ENCODE data around the gene GLYATL1B.
"Not testable (repeated sequence)": the region's sequence is repeated elsewhere in the genome, so short reads cannot be mapped to it uniquely, and the experiment has no call there.

The GLYATL1B gene

DNA sequence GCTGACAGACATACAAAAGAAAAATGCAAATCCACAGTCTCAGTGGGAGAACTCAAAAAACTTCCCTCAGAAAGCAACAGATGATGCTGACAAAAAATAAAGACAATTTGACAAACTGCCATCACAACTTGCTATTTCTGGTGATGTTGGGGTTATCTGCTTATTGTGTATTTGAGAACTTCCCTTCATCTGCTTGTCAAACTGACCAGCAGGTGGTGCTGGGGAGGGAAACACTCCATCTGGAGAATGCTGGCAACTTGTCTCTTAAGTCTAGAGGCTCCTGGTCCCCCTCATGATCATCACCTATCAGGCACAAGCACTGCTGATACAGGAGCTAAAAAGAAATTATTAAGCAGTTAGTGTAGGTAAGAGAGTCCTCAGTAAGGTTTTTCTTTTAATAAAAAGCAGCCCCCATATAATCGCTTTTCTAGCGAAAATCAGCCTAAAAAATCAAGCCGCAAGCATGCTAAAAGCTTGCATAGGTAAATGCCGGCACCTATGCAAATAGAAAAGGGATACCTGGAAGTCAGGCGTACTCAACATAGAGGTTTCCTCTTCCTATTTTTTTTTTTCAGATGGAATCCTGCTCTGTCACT is 11.1 kb downstream of the GLYATL1B start:
- no peak for DNase-seq

- DNase-seq = not testable (repeated sequence)
Observed at GRCh38 chr11:59097938-59098337, 11.8 kb downstream of the GLYATL1B start.

DNA sequence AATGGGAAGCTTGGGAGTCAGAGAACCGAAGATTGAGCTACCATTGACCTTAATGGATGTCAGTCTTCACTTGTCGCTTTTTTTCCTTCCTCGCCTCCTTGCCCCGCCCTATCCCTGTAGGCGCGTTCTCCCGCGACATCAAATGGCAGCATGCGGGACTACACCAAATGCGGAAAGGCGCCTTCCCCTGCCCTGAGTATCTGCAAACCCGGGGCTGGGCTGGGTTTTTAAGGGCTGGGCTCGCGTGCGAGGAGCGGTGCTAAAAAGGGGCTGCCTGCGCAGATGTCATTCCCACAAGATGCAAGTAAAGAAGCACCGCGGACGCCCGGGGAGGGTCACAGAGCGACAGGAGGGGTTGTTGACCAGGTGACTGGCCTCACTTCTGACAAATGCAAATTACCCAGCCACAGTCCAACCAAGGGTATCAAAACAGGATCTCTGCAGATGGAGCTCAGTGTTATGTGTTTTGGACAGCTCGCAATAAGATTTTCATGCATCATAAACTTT is 16.2 kb downstream of the GLYATL1B start:
- no peak for DNase-seq

DNA sequence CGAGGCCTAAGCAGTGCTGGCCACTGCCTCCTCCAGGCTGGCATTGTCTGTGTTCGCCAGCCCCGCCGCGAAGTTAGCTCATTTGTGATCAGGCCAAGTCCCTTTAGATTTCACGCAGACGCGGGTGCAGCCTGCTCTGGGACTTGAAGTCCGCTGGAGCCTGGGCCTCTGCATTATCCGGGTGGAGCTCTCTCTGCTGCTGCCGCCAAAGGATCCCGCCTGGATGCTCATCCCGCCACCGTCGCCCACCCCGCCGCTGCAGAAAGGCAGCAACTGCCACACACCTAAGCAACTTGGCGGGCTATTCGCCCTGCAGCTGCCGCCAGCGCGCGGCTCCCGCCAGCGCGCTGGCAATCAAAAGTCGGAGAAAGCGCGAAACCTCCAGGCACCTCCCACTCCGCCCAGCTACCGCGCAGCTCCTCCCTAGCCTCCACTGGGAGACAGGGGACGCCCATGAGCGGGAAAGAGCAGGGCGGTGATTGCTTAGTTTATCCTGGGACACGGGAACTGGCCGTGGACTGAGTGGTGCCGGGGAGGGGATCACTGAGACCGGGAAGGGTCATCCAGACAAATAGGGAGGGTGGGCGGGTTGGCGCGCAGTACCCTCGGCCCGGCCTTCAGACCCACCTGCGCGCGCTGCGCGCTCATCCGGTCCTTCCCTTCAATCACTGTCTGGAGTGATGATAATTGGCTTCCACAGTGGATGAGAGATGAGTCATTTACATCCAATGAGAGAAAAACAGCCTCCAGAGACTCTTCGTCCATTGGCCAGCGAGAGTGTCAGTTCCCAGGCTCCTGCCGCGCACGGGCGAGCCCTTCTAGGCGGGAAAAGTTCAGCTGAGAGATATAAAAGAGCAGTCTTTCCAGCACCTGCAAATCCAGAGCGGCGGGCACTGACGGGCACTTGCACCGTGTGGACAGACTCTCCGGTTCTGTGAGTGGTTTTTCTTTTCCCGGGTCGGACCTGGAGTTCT is 20.5 kb downstream of the GLYATL1B start, which contains the start of gene FAM111B:
FAM111B (plus strand) TSS at position 875 of the 974 bp plus-strand sequence. CDS start 2,389 bp downstream, outside the sequence.
- DNase-seq = peak; percentile 24

DNA sequence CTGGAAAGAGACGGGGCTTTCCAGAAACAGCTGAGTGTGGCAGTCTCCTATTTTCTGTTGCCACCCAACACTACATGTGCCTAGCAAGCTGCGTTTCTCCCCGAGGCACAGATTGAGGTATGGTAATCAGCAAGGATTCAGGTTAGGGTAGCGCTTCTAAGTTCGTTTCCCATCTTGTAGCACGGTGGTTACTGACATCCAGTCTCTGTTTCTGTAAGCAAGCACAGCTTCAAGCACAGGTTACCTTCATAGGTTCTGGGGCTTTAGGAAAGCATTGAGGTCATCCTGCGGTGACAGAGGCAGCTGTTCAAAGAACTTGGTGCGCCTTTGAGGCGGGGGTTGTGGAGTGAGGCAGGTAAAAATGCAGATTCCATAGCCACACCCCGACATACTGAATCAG is 21.6 kb downstream of the GLYATL1B start:
- not testable (repeated sequence) for DNase-seq

DNA sequence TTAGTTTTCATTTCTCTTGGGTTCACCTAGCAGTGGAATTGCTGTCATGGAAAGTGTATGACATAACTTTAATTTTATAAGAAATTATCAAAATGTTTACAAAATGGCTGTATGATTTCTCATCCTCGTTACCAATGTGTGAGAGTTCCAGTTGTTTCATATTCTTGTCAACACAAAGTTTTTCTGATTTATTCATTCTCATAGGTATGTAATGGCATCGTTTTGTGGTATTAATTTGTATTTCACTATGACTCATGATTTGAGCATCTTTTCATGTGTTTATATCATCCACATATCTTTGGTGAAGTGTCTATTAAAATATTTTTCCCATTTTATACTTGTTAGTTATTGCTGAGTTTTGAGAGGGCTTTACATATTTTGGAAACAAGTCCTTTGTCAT is 26.4 kb downstream of the GLYATL1B start:
- DNase-seq = no peak

- no peak for DNase-seq
Observed at GRCh38 chr11:59114344-59114743, 28.2 kb downstream of the GLYATL1B start.

DNA sequence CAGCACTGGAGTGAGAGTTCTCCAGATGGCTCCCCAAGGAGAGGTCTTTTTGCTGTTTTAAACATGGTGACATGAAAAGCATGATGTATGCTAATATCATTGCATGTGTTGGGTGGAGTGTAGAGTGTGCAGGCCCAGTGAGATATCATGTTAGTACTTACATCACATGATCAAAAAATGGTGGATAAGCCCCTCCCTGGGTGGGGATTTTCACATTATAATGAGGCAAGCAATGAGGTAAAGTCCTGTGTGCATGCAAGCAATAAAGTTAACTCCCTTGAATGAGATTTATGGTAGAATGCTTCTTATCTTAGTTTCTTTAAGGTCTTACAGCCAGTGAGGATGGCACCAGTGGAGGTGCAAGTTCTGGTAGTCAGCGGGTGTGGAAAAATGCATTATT is 29.4 kb downstream of the GLYATL1B start:
- no peak for DNase-seq

- DNase-seq = no peak
Observed at GRCh38 chr11:59117774-59118173, 31.7 kb downstream of the GLYATL1B start.

- no peak for DNase-seq
Observed at GRCh38 chr11:59119826-59120225, 33.7 kb downstream of the GLYATL1B start.

DNA sequence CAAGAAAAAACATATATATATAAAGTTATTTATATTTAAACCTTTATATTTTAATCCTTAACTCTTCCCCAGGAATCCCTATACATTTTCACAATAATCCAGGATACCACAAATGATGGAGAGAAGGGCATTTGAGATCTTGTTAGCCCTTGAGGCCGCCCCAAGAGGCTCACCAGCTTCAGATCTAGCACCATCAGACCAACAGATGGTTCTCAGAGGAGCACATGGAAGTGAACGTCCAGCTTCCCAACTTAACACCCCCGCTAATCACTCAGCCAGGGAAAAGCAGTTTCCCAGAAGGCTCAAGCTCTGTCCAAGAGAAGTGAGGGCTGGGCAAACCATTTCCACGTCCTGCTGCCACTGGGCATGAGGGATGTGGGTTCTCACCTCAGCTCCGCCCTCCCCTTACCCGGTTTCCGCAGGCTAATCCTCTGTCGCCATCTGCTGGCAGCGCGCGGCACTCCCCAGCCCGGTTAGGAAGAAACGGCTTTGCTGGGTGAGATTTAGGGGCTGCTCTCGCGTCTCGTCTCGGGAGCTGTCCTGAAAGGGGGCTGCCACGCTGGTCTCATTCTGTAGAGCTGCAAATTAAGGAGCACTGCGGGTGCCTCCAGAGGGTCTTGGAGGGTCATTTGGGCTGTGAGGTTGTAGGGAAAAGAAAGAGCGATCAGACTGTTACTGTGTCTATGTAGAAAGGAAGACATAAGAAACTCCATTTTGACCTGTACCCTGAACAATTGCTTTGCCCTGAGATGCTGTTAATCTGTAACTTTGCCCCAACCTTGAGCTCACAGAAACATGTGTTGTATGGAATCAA is 49.7 kb downstream of the GLYATL1B start:
- peak; percentile 65 for DNase-seq

DNA sequence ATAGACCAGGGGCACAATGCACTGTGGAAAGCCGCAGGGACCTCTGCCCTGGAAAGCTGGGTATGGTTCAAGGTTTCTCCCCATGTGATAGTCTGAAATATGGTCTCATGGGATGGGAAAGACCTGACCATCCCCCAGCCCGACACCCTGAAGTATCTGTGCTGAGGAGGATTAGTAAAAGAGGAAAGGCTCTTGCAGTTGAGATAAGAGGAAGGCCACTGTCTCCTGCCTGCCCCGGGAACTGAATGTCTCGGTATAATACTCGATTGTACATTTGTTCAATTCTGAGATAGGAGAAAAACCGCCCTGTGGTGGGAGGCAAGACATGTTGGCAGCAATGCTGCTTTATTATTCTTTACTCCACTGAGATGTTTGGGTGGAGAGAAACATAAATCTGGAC is 50.4 kb downstream of the GLYATL1B start:
- DNase-seq = not testable (repeated sequence)

GRCh38 chr11:59137190-59137589 is 51.1 kb downstream of the GLYATL1B start:
- DNase-seq = no peak

- no peak for DNase-seq
Observed at GRCh38 chr11:59138643-59139042, 52.5 kb downstream of the GLYATL1B start.

GRCh38 chr11:59141191-59141590 is 55.1 kb downstream of the GLYATL1B start:
- no peak for DNase-seq

DNA sequence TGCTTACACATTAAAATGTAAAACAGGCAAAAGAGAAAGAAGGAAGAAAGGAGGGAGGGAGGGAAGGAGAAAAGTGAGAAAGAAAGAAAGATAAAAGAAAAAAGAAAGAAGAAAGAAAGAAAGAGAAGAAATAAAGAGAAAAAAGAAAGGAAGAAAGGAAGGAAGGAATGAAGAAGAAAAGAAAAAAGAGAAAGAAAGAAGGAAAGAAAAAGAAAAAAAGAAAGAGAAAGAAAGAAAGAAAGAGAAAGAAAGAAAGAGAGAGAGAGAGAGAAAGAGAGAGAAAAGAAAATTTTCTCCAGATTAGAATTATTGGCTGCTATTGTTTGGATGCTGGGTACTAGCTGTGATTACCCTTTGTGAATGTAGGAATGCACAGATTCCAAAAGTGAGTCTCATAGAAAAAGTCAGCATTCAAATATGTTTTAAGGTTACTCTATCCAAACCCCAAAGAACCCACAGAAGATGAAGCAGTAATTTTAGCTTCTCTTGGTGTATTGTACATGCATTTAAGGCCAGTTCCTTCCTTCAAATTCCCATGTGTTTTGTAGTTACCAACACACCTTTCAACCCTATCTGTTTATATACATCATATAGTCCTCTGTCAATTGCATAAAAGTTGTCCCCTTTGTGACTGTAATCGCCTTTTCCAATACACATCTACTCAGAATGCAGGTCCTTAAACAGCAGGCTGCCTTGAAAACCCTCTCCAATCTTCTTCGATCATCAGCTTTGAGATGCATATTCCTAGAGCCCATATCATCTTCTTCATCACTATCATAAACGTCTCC is 55.8 kb downstream of the GLYATL1B start:
- no peak for DNase-seq

DNA sequence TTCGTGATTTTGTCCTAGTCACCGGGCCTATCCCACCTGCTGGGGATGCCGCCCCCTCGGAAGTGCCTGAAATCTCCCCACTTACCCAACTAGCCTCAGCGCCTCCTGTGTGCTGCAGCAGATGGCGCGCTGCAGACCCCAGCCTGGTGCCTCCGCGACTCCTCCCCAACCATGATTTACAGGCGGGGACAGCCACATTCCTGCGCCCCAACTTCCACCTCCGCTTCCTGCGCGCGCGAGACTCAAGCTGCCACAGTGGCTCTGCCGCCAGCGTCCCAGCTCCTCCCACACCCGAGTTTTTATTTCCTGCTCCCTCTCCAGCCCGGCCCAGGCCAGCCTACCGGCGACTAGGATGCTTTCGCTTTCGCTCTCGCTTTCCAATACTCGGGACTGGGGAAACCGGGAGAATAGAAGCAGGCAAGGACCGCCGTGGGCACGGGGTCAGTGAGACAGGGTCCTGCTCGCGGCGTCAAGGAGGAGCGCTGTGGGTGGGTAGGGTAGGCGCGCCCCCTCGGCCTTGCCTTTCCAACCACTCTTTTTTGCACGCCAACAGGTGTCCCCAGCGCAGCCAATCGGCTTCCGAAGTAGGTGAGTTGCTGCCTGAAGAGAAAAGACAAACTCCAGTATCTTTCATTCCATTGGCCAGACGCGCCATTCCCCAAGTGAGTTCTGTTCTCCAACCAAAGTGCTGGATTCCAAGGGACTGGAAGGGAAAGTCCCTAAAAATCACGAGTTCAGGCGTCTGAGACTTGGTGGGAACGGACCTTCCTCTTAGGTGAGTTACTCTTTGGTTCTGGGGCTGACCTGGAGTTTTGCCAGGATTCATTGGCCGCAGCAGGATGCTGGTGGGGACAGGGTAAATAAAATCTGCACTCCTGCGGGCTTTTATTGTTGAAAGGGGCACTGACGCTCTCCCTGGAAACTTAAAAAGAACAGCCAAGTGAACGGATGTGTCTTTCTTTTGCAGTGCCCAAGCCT is 56.7 kb downstream of the GLYATL1B start, which contains the start of gene FAM111A:
FAM111A (plus strand) TSS at position 327 of the 978 bp plus-strand sequence. CDS start 6,017 bp downstream, outside the sequence.
- DNase-seq = peak; percentile 73

- DNase-seq = no peak
Observed at GRCh38 chr11:59144096-59144495, 58.0 kb downstream of the GLYATL1B start.

Measured in activated gamma-delta T cell (primary cell).